HCT116 (cell line): ENCODE measurements around the gene ADCK1. TPM values are rescaled to one million over a fixed set of nuclear protein-coding genes. Genes with fewer than 3 reads are reported as not detected.

Experiments
- ATAC-seq: fragments of 200-7000 bp; cut with Tn5 transposase; 2 replicates; pipeline ENCODE4 v1.9.1; 2020; ENCODE audit warnings: mild to moderate bottlenecking, moderate library complexity
- BruUV-seq: library from RNA; stranded (reverse); fragments of 400-500 nt; replicated peaks from 2 replicates; lab custom pipeline; 2021; lab: Mats Ljungman, UMichigan
- CTCF ChIA-PET: fragments of 300-600 bp; sonication (Branson Sonifier 250); formaldehyde crosslinking; loops from one replicate; lab custom pipeline; 2021; ENCODE audit warnings: antibody characterized with exemption; lab: Charles Lee
- POLR2A ChIA-PET: fragments of 300-600, 350-600 bp; sonication (Branson Sonifier 250); formaldehyde crosslinking; loops from one replicate; lab custom pipeline; 2021; ENCODE audit warnings: antibody characterized with exemption; lab: Charles Lee
- RAD21 ChIA-PET, 2 experiments: fragments of 300-600 bp; sonication (Branson Sonifier 250); formaldehyde crosslinking; loops; one replicate each; lab custom pipeline; 2023; ENCODE audit warnings: low total read pairs in 2 of 2; ENCODE audit not compliant: uncharacterized antibody in 2 of 2, unreplicated experiment in 2 of 2, low non-redundant PET in 1 of 2; lab: Charles Lee
- DNase-seq: peaks from one replicate; pipeline ENCODE4 v3.0.0-alpha.2; 2010; ENCODE audit warnings: low read depth, low spot score
- H2AFZ ChIP-seq: fragments of 200-600 bp; shearing (Covaris generic), sonication (generic); 2 replicates; pipeline ENCODE4 v1.6.1; 2017; ENCODE audit warnings: low read depth, mixed run types, mixed read lengths, antibody characterized with exemption, low read length; ENCODE audit not compliant: poor library complexity, severe bottlenecking
- H3K27ac ChIP-seq: 2 replicates; pipeline ENCODE4 v1.5.1; 2012; ENCODE audit warnings: low read depth, low read length
- H3K27me3 ChIP-seq: fragments of 200-600 bp; sonication (generic); 2 replicates; pipeline ENCODE4 v1.6.1; 2016; ENCODE audit warnings: mixed run types, low read length, mixed read lengths; ENCODE audit not compliant: insufficient read depth
- H3K36me3 ChIP-seq, 2 experiments: fragments of 200-500 bp in 1 of 2; fragments of 200-600 bp in 1 of 2; sonication (Bioruptor generic) in 1 of 2; sonication (generic) in 1 of 2; 2 replicates each; pipeline versions ENCODE4 v1.5.1 to v1.6.1; 2014 to 2016; ENCODE audit warnings: low read length in 2 of 2, inconsistent platforms in 1 of 2, mixed read lengths in 1 of 2, mixed run types in 1 of 2; ENCODE audit not compliant: insufficient read depth in 2 of 2, control insufficient read depth in 1 of 2
- H3K4me1 ChIP-seq, 2 experiments: fragments of 200-600 bp in 1 of 2; sonication (generic) in 1 of 2; 2 replicates each; pipeline versions ENCODE4 v1.5.1 to v1.6.1; 2012 to 2017; ENCODE audit warnings: low read length in 2 of 2, inconsistent platforms in 1 of 2, mild to moderate bottlenecking in 1 of 2, mixed read lengths in 1 of 2, mixed run types in 1 of 2, moderate library complexity in 1 of 2; ENCODE audit not compliant: insufficient read depth in 2 of 2, control insufficient read depth in 1 of 2
- H3K4me2 ChIP-seq: fragments of 200-600 bp; sonication (generic); 2 replicates; pipeline ENCODE4 v1.6.1; 2017; ENCODE audit warnings: mixed run types, low read length, mixed read lengths
- H3K4me3 ChIP-seq, 2 experiments: fragments of 200-600 bp in 1 of 2; sonication (generic) in 1 of 2; replicated peaks in 1 of 2; 2 replicates each; pipeline ENCODE4 v1.5.1; 2011 to 2016; ENCODE audit warnings: low read length in 2 of 2, control low read depth in 1 of 2, low read depth in 1 of 2, mild to moderate bottlenecking in 1 of 2, mixed read lengths in 1 of 2, mixed run types in 1 of 2
- H3K79me2 ChIP-seq: fragments of 200-600 bp; sonication (generic); 2 replicates; pipeline ENCODE4 v1.6.1; 2017; ENCODE audit warnings: mild to moderate bottlenecking, mixed run types, low read length, moderate library complexity, mixed read lengths; ENCODE audit not compliant: insufficient read depth
- H3K9ac ChIP-seq: fragments of 200-600 bp; sonication (generic); 2 replicates; pipeline ENCODE4 v1.6.1; 2016; ENCODE audit warnings: low read length, mixed read lengths
- H3K9me2 ChIP-seq: fragments of 200-600 bp; sonication (generic), shearing (Covaris generic); 2 replicates; pipeline ENCODE4 v1.6.1; 2017; ENCODE audit warnings: mixed run types, mild to moderate bottlenecking, moderate library complexity; ENCODE audit not compliant: insufficient read depth
- H3K9me3 ChIP-seq, 2 experiments: fragments of 200-500 bp in 1 of 2; fragments of 200-600 bp in 1 of 2; sonication (Bioruptor generic) in 1 of 2; sonication (generic) in 1 of 2; 2 replicates each; pipeline ENCODE4 v1.6.1; 2014 to 2017; ENCODE audit warnings: low read length in 2 of 2, mixed read lengths in 2 of 2, inconsistent platforms in 1 of 2, low read depth in 1 of 2, mild to moderate bottlenecking in 1 of 2, mixed run types in 1 of 2, moderate library complexity in 1 of 2; ENCODE audit not compliant: control insufficient read depth in 1 of 2, insufficient read depth in 1 of 2
- H4K20me1 ChIP-seq: fragments of 200-600 bp; sonication (generic), shearing (Covaris generic); 2 replicates; pipeline ENCODE4 v1.6.1; 2017; ENCODE audit warnings: mixed run types, mild to moderate bottlenecking, moderate library complexity; ENCODE audit not compliant: insufficient read depth
- POLR2AphosphoS5 ChIP-seq: IDR thresholded peaks from 2 replicates; pipeline ENCODE4 v1.6.1; 2011; ENCODE audit warnings: mild to moderate bottlenecking, low read depth, low read length, moderate library complexity
- RAD21 ChIP-seq: IDR thresholded peaks from 2 replicates; pipeline ENCODE4 v1.6.1; 2012; ENCODE audit warnings: low read depth, mild to moderate bottlenecking
- ZFX ChIP-seq: fragments of 450-650 bp; IDR thresholded peaks from 2 replicates; pipeline ENCODE4 v1.6.1; 2017
- intact Hi-C: fragments of 100-400 bp; cut with micrococcal nuclease; formaldehyde crosslinking; loops from 2 replicates; pipeline ENCODE4 v1.10.0; 2022
- total RNA-seq: library from RNA; stranded (reverse); gene quantifications from one replicate; pipeline ENCODE4 v1.2.1, GENCODE V29; 2021; ENCODE audit not compliant: unreplicated experiment
- TF ChIP-seq, protein P1 (sequence below): IDR thresholded peaks from 2 replicates; pipeline ENCODE4 v1.6.1; 2012
- TF ChIP-seq, protein P2 (sequence below): IDR thresholded peaks from 2 replicates; pipeline ENCODE4 v1.6.1; 2012
- TF ChIP-seq, protein P3 (sequence below), 3 experiments: fragments of 200-600 bp in 1 of 3; sonication (generic) in 1 of 3; IDR thresholded peaks in 2 of 3; conservative IDR thresholded peaks in 1 of 3; 2 replicates each; pipeline ENCODE4 v1.5.1; 2012 to 2017; ENCODE audit warnings: low read depth in 2 of 3, low read length in 2 of 3, antibody characterized with exemption in 1 of 3, borderline replicate concordance in 1 of 3, control low read depth in 1 of 3, mild to moderate bottlenecking in 1 of 3, mixed read lengths in 1 of 3, mixed run types in 1 of 3, moderate library complexity in 1 of 3; ENCODE audit not compliant: insufficient read depth in 1 of 3

Gene ADCK1
- total RNA-seq, 1 experiment from 2014 or later: 6.0 TPM

DNA sequence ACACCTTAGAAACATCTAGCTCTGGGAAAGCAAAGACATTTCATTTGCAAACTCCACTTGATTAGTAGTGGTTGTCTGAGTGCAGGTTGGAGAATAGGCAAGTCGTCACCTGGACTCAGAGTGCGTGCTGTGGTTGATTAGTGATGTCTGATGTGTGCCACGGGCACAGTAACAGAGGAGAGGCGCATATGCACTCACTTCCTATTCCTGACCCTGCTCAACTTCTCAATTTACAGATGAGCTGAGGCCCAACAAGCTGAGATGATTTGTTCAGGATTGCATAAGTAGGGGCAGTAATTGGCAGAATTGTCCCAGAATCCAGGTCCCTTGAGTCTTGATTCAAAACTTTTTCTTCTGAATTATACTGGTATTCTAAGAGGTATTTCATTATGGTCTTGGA lies 44.9 kb downstream of the ADCK1 start:
- ChIA-PET CTCF (interaction anchor here (1.0 kb wide), 1 partner anchor 17 kb away, joined by 4 read pairs; no protein-coding TSS in a partner anchor), POLR2A (no interaction called here), RAD21 (no interaction called here)
- peaks cover 10 to 17% of the 10 kb centered on the region in 2 experiments for H3K4me1 ChIP-seq
- no peak overlapping the region for H3K4me2 ChIP-seq
- no peaks in the 10 kb centered on the region for H3K36me3 ChIP-seq
- no peaks in the 10 kb centered on the region for H4K20me1 ChIP-seq
- no peak overlapping the region for H3K27ac ChIP-seq
- no peaks in the 10 kb centered on the region for H3K9me3 ChIP-seq
- H3K27me3 ChIP-seq: no peaks in the 10 kb centered on the region
- ATAC-seq: no peak
- no peak for TF ChIP-seq RAD21
- no peak for TF ChIP-seq ZFX
- TF ChIP-seq, protein P1, sequence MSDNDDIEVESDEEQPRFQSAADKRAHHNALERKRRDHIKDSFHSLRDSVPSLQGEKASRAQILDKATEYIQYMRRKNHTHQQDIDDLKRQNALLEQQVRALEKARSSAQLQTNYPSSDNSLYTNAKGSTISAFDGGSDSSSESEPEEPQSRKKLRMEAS: no peak
- TF ChIP-seq, protein P2, sequence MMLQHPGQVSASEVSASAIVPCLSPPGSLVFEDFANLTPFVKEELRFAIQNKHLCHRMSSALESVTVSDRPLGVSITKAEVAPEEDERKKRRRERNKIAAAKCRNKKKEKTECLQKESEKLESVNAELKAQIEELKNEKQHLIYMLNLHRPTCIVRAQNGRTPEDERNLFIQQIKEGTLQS: no peak
- TF ChIP-seq, protein P3, sequence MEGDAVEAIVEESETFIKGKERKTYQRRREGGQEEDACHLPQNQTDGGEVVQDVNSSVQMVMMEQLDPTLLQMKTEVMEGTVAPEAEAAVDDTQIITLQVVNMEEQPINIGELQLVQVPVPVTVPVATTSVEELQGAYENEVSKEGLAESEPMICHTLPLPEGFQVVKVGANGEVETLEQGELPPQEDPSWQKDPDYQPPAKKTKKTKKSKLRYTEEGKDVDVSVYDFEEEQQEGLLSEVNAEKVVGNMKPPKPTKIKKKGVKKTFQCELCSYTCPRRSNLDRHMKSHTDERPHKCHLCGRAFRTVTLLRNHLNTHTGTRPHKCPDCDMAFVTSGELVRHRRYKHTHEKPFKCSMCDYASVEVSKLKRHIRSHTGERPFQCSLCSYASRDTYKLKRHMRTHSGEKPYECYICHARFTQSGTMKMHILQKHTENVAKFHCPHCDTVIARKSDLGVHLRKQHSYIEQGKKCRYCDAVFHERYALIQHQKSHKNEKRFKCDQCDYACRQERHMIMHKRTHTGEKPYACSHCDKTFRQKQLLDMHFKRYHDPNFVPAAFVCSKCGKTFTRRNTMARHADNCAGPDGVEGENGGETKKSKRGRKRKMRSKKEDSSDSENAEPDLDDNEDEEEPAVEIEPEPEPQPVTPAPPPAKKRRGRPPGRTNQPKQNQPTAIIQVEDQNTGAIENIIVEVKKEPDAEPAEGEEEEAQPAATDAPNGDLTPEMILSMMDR (IDR thresholded peaks at IDR 0.05 in 2 of 3, conservative IDR thresholded peaks at IDR 0.05 in 1 of 3; ENCODE audit: borderline replicate concordance in 1 of 3, insufficient read depth in 1 of 3, low read depth in 2 of 3, low read length in 2 of 3): no peak
- no TSS peak for BruUV-seq
- no peak overlapping the region for H2AFZ ChIP-seq
- H3K9me2 ChIP-seq: no peaks in the 10 kb centered on the region
- no peak overlapping the region for H3K4me3 ChIP-seq
- no peak for DNase-seq
- H3K79me2 ChIP-seq: no peaks in the 10 kb centered on the region
- H3K9ac ChIP-seq: no peak overlapping the region
- intact Hi-C loops: no loop called here

DNA sequence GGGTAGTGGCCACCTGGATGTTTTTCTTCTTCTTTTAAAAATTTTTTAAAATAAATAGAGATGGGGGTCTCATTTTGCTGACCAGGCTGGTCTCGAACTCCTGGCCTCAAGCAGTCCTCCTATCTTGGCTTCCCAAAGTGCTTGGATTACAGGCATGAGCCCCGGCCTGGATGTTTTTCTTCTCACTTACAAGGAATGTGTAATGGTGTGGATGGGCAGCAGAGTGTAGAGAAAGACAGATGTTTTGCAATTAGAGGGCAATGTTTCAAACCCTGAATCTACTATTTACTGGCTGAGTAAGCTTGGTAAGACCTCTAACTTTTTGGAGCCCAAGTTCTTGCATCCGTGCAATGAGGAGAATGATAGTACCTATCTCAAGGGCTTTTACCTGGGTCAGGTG lies 48.1 kb downstream of the ADCK1 start:
- ATAC-seq (no peak), DNase-seq (no peak)
- Histone ChIP-seq H4K20me1 (no peaks in the 10 kb centered on the region), H3K4me3 (no peak overlapping the region), H3K4me2 (no peak overlapping the region), H3K27ac (no peak overlapping the region), H3K36me3 (no peaks in the 10 kb centered on the region), H3K79me2 (no peaks in the 10 kb centered on the region), H3K4me1 (peaks cover 16 to 23% of the 10 kb centered on the region in 2 experiments), H3K9ac (no peak overlapping the region), H3K9me2 (no peaks in the 10 kb centered on the region), H3K9me3 (no peaks in the 10 kb centered on the region), H2AFZ (no peak overlapping the region), H3K27me3 (no peaks in the 10 kb centered on the region)
- ChIA-PET POLR2A (no interaction called here), CTCF (no interaction called here), RAD21 (no interaction called here)
- TF ChIP-seq POLR2AphosphoS5: no peak
- BruUV-seq: no TSS peak
- intact Hi-C loops: no loop called here
